CD4-positive, alpha-beta memory T cell (primary cell): ENCODE results near the gene TBL1XR1. TPM values are rescaled to one million over a fixed set of nuclear protein-coding genes. Genes with fewer than 3 reads are reported as not detected.

Experiments
- CTCF ChIA-PET: fragments of 350-600 bp; sonication (Branson Sonifier 250); formaldehyde crosslinking; loops from one replicate; lab custom pipeline; 2021; ENCODE audit warnings: inconsistent platforms; ENCODE audit not compliant: partially characterized antibody; lab: Charles Lee
- POLR2A ChIA-PET: fragments of 350-600 bp; sonication (Branson Sonifier 250); formaldehyde crosslinking; loops from one replicate; lab custom pipeline; 2021; ENCODE audit not compliant: partially characterized antibody; lab: Charles Lee
- DNase-seq, 5 donors: peaks; one replicate each; pipeline versions ENCODE4 v3.0.0 to v3.0.0-alpha.2; 2020 to 2022; ENCODE audit warnings: mixed read lengths in 1 of 5
- H3K27ac ChIP-seq: one replicate; pipeline ENCODE4 v1.7.0; 2013; ENCODE audit warnings: low read depth, low read length
- H3K27me3 ChIP-seq: 2 replicates; pipeline ENCODE4 v1.7.0; 2013; ENCODE audit warnings: mild to moderate bottlenecking, low read length, moderate library complexity; ENCODE audit not compliant: insufficient read depth
- H3K36me3 ChIP-seq: 2 replicates; pipeline ENCODE4 v1.7.0; 2013; ENCODE audit warnings: mild to moderate bottlenecking, low read length, moderate library complexity; ENCODE audit not compliant: insufficient read depth
- H3K4me1 ChIP-seq: 2 replicates; pipeline ENCODE4 v1.7.0; 2013; ENCODE audit warnings: mild to moderate bottlenecking, low read length, moderate library complexity; ENCODE audit not compliant: insufficient read depth
- H3K4me3 ChIP-seq, 2 donors: one replicate each; pipeline ENCODE4 v1.7.0; 2013; ENCODE audit warnings: low read length in 2 of 2, mild to moderate bottlenecking in 1 of 2
- H3K9me3 ChIP-seq, 2 donors: one replicate each; pipeline ENCODE4 v1.7.0; 2013; ENCODE audit warnings: low read length in 2 of 2, control low read depth in 1 of 2; ENCODE audit not compliant: control insufficient read depth in 1 of 2
- H3K27ac Mint-ChIP-seq, 7 donors: one replicate each; pipeline ENCODE4 v1.8.0; 2020 to 2021; ENCODE audit warnings: mixed read lengths in 7 of 7, mild to moderate bottlenecking in 6 of 7, inconsistent platforms in 3 of 7, moderate library complexity in 3 of 7
- H3K27me3 Mint-ChIP-seq, 2 donors: one replicate each; pipeline ENCODE4 v1.8.0; 2020 to 2021; ENCODE audit warnings: mixed read lengths in 2 of 2
- H3K36me3 Mint-ChIP-seq, 2 donors: one replicate each; pipeline ENCODE4 v1.8.0; 2020 to 2021; ENCODE audit warnings: mixed read lengths in 2 of 2, inconsistent platforms in 1 of 2, mild to moderate bottlenecking in 1 of 2
- H3K4me1 Mint-ChIP-seq, 4 donors: one replicate each; pipeline ENCODE4 v1.8.0; 2020 to 2021; ENCODE audit warnings: mixed read lengths in 4 of 4, mild to moderate bottlenecking in 1 of 4
- H3K4me3 Mint-ChIP-seq, 8 donors: one replicate each; pipeline ENCODE4 v1.8.0; 2020 to 2021; ENCODE audit warnings: mixed read lengths in 8 of 8, mild to moderate bottlenecking in 7 of 8, moderate library complexity in 6 of 8, inconsistent platforms in 3 of 8
- H3K9me3 Mint-ChIP-seq, 8 donors: one replicate each; pipeline ENCODE4 v1.8.0; 2020 to 2021; ENCODE audit warnings: mixed read lengths in 8 of 8, mild to moderate bottlenecking in 5 of 8, inconsistent platforms in 3 of 8, moderate library complexity in 1 of 8
- intact Hi-C: fragments of 100-400 bp; cut with micrococcal nuclease; formaldehyde crosslinking; loops from one replicate; pipeline ENCODE4 v1.15.1; 2023
- polyA plus RNA-seq, 2 donors: library from polyadenylated mRNA; unstranded; fragments of 300-500 nt; fragmentation: Illumina TruSeq; gene quantifications; one replicate each; pipeline ENCODE4 v1.2.3, GENCODE V29; 2021
- total RNA-seq, 2 experiments: library from RNA; stranded (reverse); gene quantifications; one replicate each; pipeline ENCODE4 v1.2.3, GENCODE V29; 2021

Gene TBL1XR1
- total and polyA plus RNA-seq, 4 experiments from 2014 or later, result 20.1 to 172 (median 100) TPM

GRCh38 chr3:177104299-177104992 is 92.8 kb downstream of the TBL1XR1 start:
- peaks cover 41 to 70% (median 55%) of the 10 kb centered on the region in 4 donors for H3K4me1 Mint-ChIP-seq
- POLR2A ChIA-PET, result interaction anchor here (1.4 to 1.5 kb wide), 2 partner anchors 92 to 253 kb away, joined by 3 to 4 read pairs; no protein-coding TSS in a partner anchor
- peak overlapping the region in 3 of 7 donors; percentile 3 to 29 (median 11) for H3K27ac Mint-ChIP-seq
- H3K27me3 ChIP-seq, result no peaks in the 10 kb centered on the region
- DNase-seq, result no peak
- no peak overlapping the region for H3K27ac ChIP-seq
- no peaks in the 10 kb centered on the region for H3K36me3 Mint-ChIP-seq
- H3K27me3 Mint-ChIP-seq, result no peaks in the 10 kb centered on the region
- H3K4me3 Mint-ChIP-seq, result peak overlapping the region in 3 of 8 donors; percentile 13 to 22 (median 13)
- CTCF ChIA-PET, result interaction anchor here (1.9 kb wide), 1 partner anchor 41 kb away, joined by 4 read pairs; no protein-coding TSS in a partner anchor
- no peaks in the 10 kb centered on the region for H3K36me3 ChIP-seq
- intact Hi-C loops, result loop anchor here (5.0 kb wide), 1 partner anchor 42 kb away; no protein-coding TSS in a partner anchor
- peaks cover 74% of the 10 kb centered on the region for H3K4me1 ChIP-seq
- no peaks in the 10 kb centered on the region for H3K9me3 Mint-ChIP-seq
- no peak overlapping the region for H3K4me3 ChIP-seq
- no peaks in the 10 kb centered on the region for H3K9me3 ChIP-seq

GRCh38 chr3:177102553-177102952 is 94.7 kb downstream of the TBL1XR1 start:
- no peak for DNase-seq
- Histone ChIP-seq H3K4me1 (peaks cover 61% of the 10 kb centered on the region), H3K27me3 (no peaks in the 10 kb centered on the region), H3K4me3 (no peak overlapping the region), H3K36me3 (no peaks in the 10 kb centered on the region), H3K27ac (no peak overlapping the region), H3K9me3 (no peaks in the 10 kb centered on the region)
- H3K27me3 Mint-ChIP-seq, result no peaks in the 10 kb centered on the region
- peak overlapping the region; percentile 4 to 48 (median 33) for H3K27ac Mint-ChIP-seq
- CTCF ChIA-PET, result no interaction called here
- intact Hi-C loops, result loop anchor here (5.0 kb wide), 1 partner anchor 40 kb away; no protein-coding TSS in a partner anchor
- H3K4me3 Mint-ChIP-seq, result peak overlapping the region in 2 of 8 donors; percentile 1 to 10
- POLR2A ChIA-PET, result no interaction called here
- H3K9me3 Mint-ChIP-seq, result no peaks in the 10 kb centered on the region
- peaks cover 4 to 5% of the 10 kb centered on the region in 2 donors for H3K36me3 Mint-ChIP-seq
- peaks cover 40 to 67% (median 53%) of the 10 kb centered on the region in 4 donors for H3K4me1 Mint-ChIP-seq

DNA sequence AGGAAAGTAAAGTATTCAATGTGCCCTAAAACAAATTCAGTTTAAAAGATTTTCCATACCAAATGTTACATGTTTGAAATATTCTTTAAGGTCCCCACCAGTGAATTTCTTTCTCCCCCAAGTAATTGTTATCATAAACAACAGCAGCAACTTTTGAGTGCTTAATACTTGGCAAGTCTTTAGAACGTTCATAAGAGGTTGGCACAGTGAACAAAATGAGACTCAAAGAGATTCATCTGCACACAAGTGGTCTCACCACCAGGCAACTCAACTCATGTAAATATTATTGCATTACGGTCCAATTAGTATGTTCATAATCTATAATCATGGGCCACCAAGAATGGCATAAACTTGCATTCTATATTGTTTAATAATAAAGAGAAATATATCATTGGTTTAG is 98.7 kb downstream of the TBL1XR1 start:
- Histone ChIP-seq H3K36me3 (no peaks in the 10 kb centered on the region), H3K9me3 (no peaks in the 10 kb centered on the region), H3K27ac (no peak overlapping the region), H3K4me3 (no peak overlapping the region), H3K4me1 (peaks cover 35% of the 10 kb centered on the region), H3K27me3 (no peaks in the 10 kb centered on the region)
- Mint-ChIP-seq H3K9me3 (peaks cover 0 to 25% (median 9%) of the 10 kb centered on the region in 8 donors), H3K27ac (peak overlapping the region in 1 of 7 donors; percentile 39), H3K36me3 (peaks cover 27 to 36% of the 10 kb centered on the region in 2 donors), H3K4me1 (peaks cover 26 to 45% (median 38%) of the 10 kb centered on the region in 4 donors), H3K27me3 (no peaks in the 10 kb centered on the region), H3K4me3 (no peak overlapping the region)
- DNase-seq, result no peak
- CTCF ChIA-PET, result interaction anchor here (0.8 kb wide), 1 partner anchor 16 kb away, joined by 3 read pairs; no protein-coding TSS in a partner anchor
- intact Hi-C loops, result no loop called here
- POLR2A ChIA-PET, result no interaction called here

DNA sequence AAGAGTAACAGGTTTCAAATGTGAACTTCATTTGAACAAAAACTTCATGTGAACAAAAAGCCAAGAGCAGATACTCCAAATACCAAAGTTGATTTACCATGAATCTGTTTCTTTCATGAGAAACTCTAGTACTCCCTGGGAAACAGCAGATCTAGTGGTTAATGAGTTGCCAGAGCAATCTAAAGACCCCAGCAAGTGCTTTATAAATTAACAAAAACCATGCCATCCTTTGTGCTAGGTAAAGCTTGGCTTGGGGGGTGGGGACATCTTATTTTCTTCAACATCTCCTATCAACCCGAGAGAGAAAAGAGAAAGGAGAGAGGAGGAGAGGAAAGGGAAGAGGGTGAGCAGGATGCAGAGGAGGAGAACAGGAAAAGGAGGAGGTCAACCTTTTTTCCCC is 100.7 kb downstream of the TBL1XR1 start:
- CTCF ChIA-PET, result no interaction called here
- POLR2A ChIA-PET, result interaction anchor here (0.6 kb wide), 1 partner anchor 9 kb away, joined by 4 read pairs; no protein-coding TSS in a partner anchor
- Histone ChIP-seq H3K4me1 (peaks cover 15% of the 10 kb centered on the region), H3K27ac (no peak overlapping the region), H3K27me3 (no peaks in the 10 kb centered on the region), H3K9me3 (no peaks in the 10 kb centered on the region), H3K4me3 (no peak overlapping the region), H3K36me3 (no peaks in the 10 kb centered on the region)
- DNase-seq, result no peak
- Mint-ChIP-seq H3K27ac (peak overlapping the region in 2 of 7 donors; percentile 60 to 82), H3K9me3 (peaks cover 0 to 44% (median 22%) of the 10 kb centered on the region in 8 donors), H3K36me3 (peaks cover 45 to 55% of the 10 kb centered on the region in 2 donors), H3K27me3 (no peaks in the 10 kb centered on the region), H3K4me1 (peaks cover 24 to 48% (median 34%) of the 10 kb centered on the region in 4 donors), H3K4me3 (peak overlapping the region in 1 of 8 donors; percentile 23)
- intact Hi-C loops, result no loop called here

DNA sequence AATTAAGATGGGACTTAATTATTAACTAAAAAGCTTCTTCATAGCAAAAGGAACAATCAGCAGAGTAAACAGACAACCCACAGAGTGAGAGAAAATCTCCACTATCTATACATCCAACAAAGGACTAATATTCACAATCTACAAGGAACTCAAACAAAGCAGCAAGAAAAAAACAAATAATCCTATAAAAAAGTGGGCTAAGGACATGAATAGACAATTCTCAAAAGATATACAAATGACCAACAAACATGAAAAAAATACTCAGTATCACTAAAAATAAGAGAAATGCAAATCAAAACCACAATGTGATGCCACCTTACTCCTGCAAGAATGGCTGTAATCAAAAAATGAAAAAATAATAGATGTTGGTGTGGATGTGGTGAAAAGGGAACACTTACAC is 103.3 kb downstream of the TBL1XR1 start:
- H3K9me3 ChIP-seq, result no peaks in the 10 kb centered on the region
- H3K27ac ChIP-seq, result no peak overlapping the region
- Mint-ChIP-seq H3K36me3 (peaks cover 57 to 71% of the 10 kb centered on the region in 2 donors), H3K27ac (peak overlapping the region in 2 of 7 donors; percentile 10 to 38), H3K4me3 (peak overlapping the region in 1 of 8 donors; percentile 13), H3K4me1 (peaks cover 30 to 46% (median 34%) of the 10 kb centered on the region in 4 donors), H3K9me3 (peaks cover 0 to 48% (median 24%) of the 10 kb centered on the region in 8 donors), H3K27me3 (no peaks in the 10 kb centered on the region)
- DNase-seq, result no peak
- H3K4me1 ChIP-seq, result peaks cover 26% of the 10 kb centered on the region
- intact Hi-C loops, result no loop called here
- POLR2A ChIA-PET, result no interaction called here
- H3K27me3 ChIP-seq, result no peaks in the 10 kb centered on the region
- H3K36me3 ChIP-seq, result no peaks in the 10 kb centered on the region
- no peak overlapping the region for H3K4me3 ChIP-seq
- CTCF ChIA-PET, result no interaction called here

DNA sequence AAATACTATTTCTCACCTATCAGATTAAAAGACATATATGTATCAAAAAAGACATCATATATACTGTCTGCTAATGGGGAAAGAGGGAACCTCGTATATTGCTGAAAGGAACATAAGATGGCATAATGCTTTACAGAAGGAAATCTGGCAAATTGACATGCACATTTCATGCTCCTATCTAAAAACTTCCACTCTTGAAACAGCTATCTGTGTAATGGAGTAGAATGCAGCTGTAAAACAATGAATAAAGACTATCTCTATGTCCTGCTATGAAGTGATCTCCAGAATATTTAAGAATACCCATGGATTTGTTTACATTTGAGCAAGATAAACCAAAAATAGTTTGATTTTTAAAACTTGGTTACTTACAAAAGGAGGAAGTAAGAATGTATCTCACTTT is 107.4 kb downstream of the TBL1XR1 start:
- Mint-ChIP-seq H3K4me1 (peaks cover 34 to 64% (median 51%) of the 10 kb centered on the region in 4 donors), H3K9me3 (peaks cover 0 to 35% (median 21%) of the 10 kb centered on the region in 8 donors), H3K4me3 (peak overlapping the region in 2 of 8 donors; percentile 1 to 8), H3K27me3 (no peaks in the 10 kb centered on the region), H3K36me3 (peaks cover 41 to 52% of the 10 kb centered on the region in 2 donors), H3K27ac (peak overlapping the region in 2 of 7 donors; percentile 31 to 44)
- CTCF ChIA-PET, result no interaction called here
- Histone ChIP-seq H3K9me3 (no peaks in the 10 kb centered on the region), H3K4me1 (peaks cover 36% of the 10 kb centered on the region), H3K4me3 (no peak overlapping the region), H3K27me3 (no peaks in the 10 kb centered on the region), H3K27ac (no peak overlapping the region), H3K36me3 (no peaks in the 10 kb centered on the region)
- POLR2A ChIA-PET, result no interaction called here
- DNase-seq, result no peak
- intact Hi-C loops, result no loop called here

GRCh38 chr3:177089110-177089509 is 108.2 kb downstream of the TBL1XR1 start:
- H3K4me3 Mint-ChIP-seq, result peak overlapping the region in 1 of 8 donors; percentile 30
- H3K27me3 Mint-ChIP-seq, result no peaks in the 10 kb centered on the region
- Histone ChIP-seq H3K4me3 (no peak overlapping the region), H3K27ac (no peak overlapping the region), H3K36me3 (no peaks in the 10 kb centered on the region), H3K27me3 (no peaks in the 10 kb centered on the region), H3K9me3 (no peaks in the 10 kb centered on the region), H3K4me1 (peaks cover 36% of the 10 kb centered on the region)
- POLR2A ChIA-PET, result no interaction called here
- CTCF ChIA-PET, result interaction anchor here (1.0 kb wide), 1 partner anchor 11 kb away, joined by 3 read pairs; no protein-coding TSS in a partner anchor
- peaks cover 0 to 29% (median 18%) of the 10 kb centered on the region in 8 donors for H3K9me3 Mint-ChIP-seq
- intact Hi-C loops, result no loop called here
- H3K36me3 Mint-ChIP-seq, result peaks cover 37 to 52% of the 10 kb centered on the region in 2 donors
- H3K27ac Mint-ChIP-seq, result no peak overlapping the region
- peak in 1 of 5 donors; percentile 19 for DNase-seq
- H3K4me1 Mint-ChIP-seq, result peaks cover 38 to 67% (median 57%) of the 10 kb centered on the region in 4 donors
